HEK293 (cell line): ENCODE data around the gene ZNF785.
A peak's percentile ranks its signal among the peaks of the same experiment; 100 is the strongest.

Experiments
- ELK4 ChIP-seq: IDR thresholded peaks from 2 replicates; pipeline ENCODE4 v1.6.1; 2011; ENCODE audit warnings: mild to moderate bottlenecking, low read depth, low read length, borderline replicate concordance
- GFI1B ChIP-seq: fragments of 450-650 bp; formaldehyde crosslinking; IDR thresholded peaks from 2 replicates; pipeline ENCODE4 v1.5.1; 2016; ENCODE audit warnings: missing biosample characterization, missing genetic modification characterization
- KLF7 ChIP-seq: fragments of 450-650 bp; formaldehyde crosslinking; IDR thresholded peaks from 2 replicates; pipeline ENCODE4 v1.5.1; 2016; ENCODE audit warnings: missing biosample characterization, missing genetic modification characterization, borderline replicate concordance
- PATZ1 ChIP-seq: fragments of 450-650 bp; formaldehyde crosslinking; IDR thresholded peaks from 2 replicates; pipeline ENCODE4 v1.5.1; 2016; ENCODE audit warnings: missing biosample characterization, missing genetic modification characterization
- ZBTB6 ChIP-seq: fragments of 450-650 bp; formaldehyde crosslinking; IDR thresholded peaks from 2 replicates; pipeline ENCODE4 v1.5.1; 2017; ENCODE audit warnings: missing biosample characterization, missing genetic modification characterization
- ZNF148 ChIP-seq: fragments of 450-650 bp; formaldehyde crosslinking; IDR thresholded peaks from 2 replicates; pipeline ENCODE4 v1.5.0; 2017; ENCODE audit warnings: missing biosample characterization, missing genetic modification characterization, borderline replicate concordance
- ZNF221 ChIP-seq: fragments of 450-650 bp; formaldehyde crosslinking; IDR thresholded peaks from 2 replicates; pipeline ENCODE4 v1.5.1; 2017; ENCODE audit warnings: missing biosample characterization, missing genetic modification characterization, borderline replicate concordance
- ZNF292 ChIP-seq: fragments of 450-650 bp; formaldehyde crosslinking; IDR thresholded peaks from 2 replicates; pipeline ENCODE4 v1.5.1; 2016; ENCODE audit warnings: low read depth, missing biosample characterization, missing genetic modification characterization, borderline replicate concordance
- ZNF311 ChIP-seq: fragments of 450-650 bp; formaldehyde crosslinking; IDR thresholded peaks from 2 replicates; pipeline ENCODE4 v1.5.1; 2017; ENCODE audit warnings: missing biosample characterization, missing genetic modification characterization, borderline replicate concordance
- ZNF335 ChIP-seq: fragments of 450-650 bp; formaldehyde crosslinking; conservative IDR thresholded peaks from 2 replicates; pipeline ENCODE4 v1.5.1; 2016; ENCODE audit warnings: missing biosample characterization, missing genetic modification characterization
- ZNF433 ChIP-seq: fragments of 450-650 bp; formaldehyde crosslinking; IDR thresholded peaks from 2 replicates; pipeline ENCODE4 v1.5.1; 2016; ENCODE audit warnings: missing biosample characterization, missing genetic modification characterization, low read depth
- ZNF501 ChIP-seq: fragments of 450-650 bp; formaldehyde crosslinking; IDR thresholded peaks from 2 replicates; pipeline ENCODE4 v1.5.1; 2016; ENCODE audit warnings: missing biosample characterization, missing genetic modification characterization
- ZNF513 ChIP-seq: fragments of 450-650 bp; IDR thresholded peaks from 2 replicates; pipeline ENCODE4 v1.5.1; 2018; ENCODE audit warnings: missing biosample characterization, missing genetic modification characterization
- ZNF518A ChIP-seq: fragments of 450-650 bp; formaldehyde crosslinking; conservative IDR thresholded peaks from 2 replicates; pipeline ENCODE4 v1.5.1; 2016; ENCODE audit warnings: low read depth, missing biosample characterization, missing genetic modification characterization
- ZNF561 ChIP-seq: fragments of 450-650 bp; IDR thresholded peaks from 2 replicates; pipeline ENCODE4 v1.5.1; 2018; ENCODE audit warnings: missing biosample characterization, missing genetic modification characterization, borderline replicate concordance
- ZNF571 ChIP-seq: fragments of 450-650 bp; formaldehyde crosslinking; IDR thresholded peaks from 2 replicates; pipeline ENCODE4 v1.5.0; 2017; ENCODE audit warnings: missing biosample characterization, missing genetic modification characterization
- ZNF677 ChIP-seq: fragments of 450-650 bp; IDR thresholded peaks from 2 replicates; pipeline ENCODE4 v1.5.0; 2018; ENCODE audit warnings: missing biosample characterization, mild to moderate bottlenecking, missing genetic modification characterization, moderate library complexity
- ZNF830 ChIP-seq: fragments of 450-650 bp; IDR thresholded peaks from 2 replicates; pipeline ENCODE4 v1.5.0; 2018; ENCODE audit warnings: missing biosample characterization, missing genetic modification characterization, low read depth, mild to moderate bottlenecking, moderate library complexity
- ZSCAN4 ChIP-seq: fragments of 450-650 bp; formaldehyde crosslinking; IDR thresholded peaks from 2 replicates; pipeline ENCODE4 v1.5.1; 2017; ENCODE audit warnings: missing biosample characterization, missing genetic modification characterization
- ZSCAN5A ChIP-seq: fragments of 450-650 bp; formaldehyde crosslinking; IDR thresholded peaks from 2 replicates; pipeline ENCODE4 v1.5.1; 2016; ENCODE audit warnings: missing biosample characterization, missing genetic modification characterization

ZNF785 gene

GRCh38 chr16:30571445-30572322 lies 13.8 kb downstream of the ZNF785 start, which contains the start of gene ZNF688 (continued):
- peak; percentile 52 for TF ChIP-seq ZNF501 (tag by site-specific recombination)
- no peak for TF ChIP-seq ZNF571
- no peak for TF ChIP-seq ZNF148 (tag by site-specific recombination)
- peak; percentile 79 for TF ChIP-seq ZNF518A (tag by site-specific recombination)
- 0 out of 2 replicates have a peak, but pooled peaks have one; percentile 55 for TF ChIP-seq ZNF221 (tag by site-specific recombination)
- TF ChIP-seq ZNF335 (tag by site-specific recombination), result peak; percentile 99
- no peak for TF ChIP-seq ZNF311 (tag by site-specific recombination)
- TF ChIP-seq PATZ1, result peak; percentile 90
- TF ChIP-seq ZNF433 (tag by site-specific recombination), result no peak
- TF ChIP-seq ZNF561 (tag by site-specific recombination), result peak; percentile 100
- peak; percentile 65; the same call in 1 of the 2 replicates for TF ChIP-seq KLF7
- 0 out of 2 replicates have a peak, but pooled peaks have one; percentile 43 for TF ChIP-seq ZSCAN5A (tag by site-specific recombination)
- 0 out of 2 replicates have a peak, but pooled peaks have one; percentile 2 for TF ChIP-seq ZBTB6
- no peak for TF ChIP-seq ELK4
- no peak for TF ChIP-seq ZSCAN4
- no peak for TF ChIP-seq ZNF830 (tag by site-specific recombination)
- peak; percentile 27 for TF ChIP-seq ZNF677 (tag by site-specific recombination)
- no peak for TF ChIP-seq GFI1B (tag by site-specific recombination)
- 0 out of 2 replicates have a peak, but pooled peaks have one; percentile 17 for TF ChIP-seq ZNF513 (tag by site-specific recombination)
- TF ChIP-seq ZNF292 (tag by site-specific recombination), result no peak
